SK-N-MC (cell line): ENCODE measurements around the gene RASD1.

Source experiments
- DNase-seq: peaks from one replicate; pipeline ENCODE4 v3.0.0-alpha.2; 2011; ENCODE audit warnings: low read depth, low spot score
- H3K27ac ChIP-seq: fragments of 200-600 bp; sonication (generic); 2 replicates; pipeline ENCODE4 v1.5.1; 2016; ENCODE audit warnings: mixed run types
- H3K36me3 ChIP-seq: fragments of 200-600 bp; sonication (generic); 2 replicates; pipeline ENCODE4 v1.6.1; 2017; ENCODE audit warnings: antibody characterized with exemption, low read length, mixed read lengths; ENCODE audit not compliant: insufficient read depth
- H3K4me3 ChIP-seq: fragments of 200-600 bp; sonication (generic); 2 replicates; pipeline ENCODE4 v1.5.1; 2016
- H3K9ac ChIP-seq: fragments of 200-600 bp; sonication (generic); 2 replicates; pipeline ENCODE4 v1.8.0; 2017; ENCODE audit warnings: mixed run types, mixed read lengths; ENCODE audit not compliant: insufficient read length
- H3K9me3 ChIP-seq: fragments of 200-600 bp; sonication (generic); 2 replicates; pipeline ENCODE4 v1.6.1; 2017; ENCODE audit warnings: low read depth, mild to moderate bottlenecking, antibody characterized with exemption, low read length, moderate library complexity, mixed read lengths
- EZH2 ChIP-seq: fragments of 200-600 bp; sonication (generic); IDR thresholded peaks from one replicate; pipeline ENCODE4 v1.6.1; 2017; ENCODE audit warnings: antibody characterized with exemption
- FOXP2 ChIP-seq: optimal IDR thresholded peaks from 2 replicates; pipeline ENCODE3; 2011; ENCODE audit warnings: mild to moderate bottlenecking, moderate library complexity; ENCODE audit not compliant: insufficient read depth; ENCODE audit errors: extremely low read length, control extremely low read depth
- POLR2AphosphoS5 ChIP-seq: IDR thresholded peaks from 2 replicates; pipeline ENCODE4 v1.6.1; 2012; ENCODE audit warnings: mild to moderate bottlenecking, low read depth, low read length, borderline replicate concordance

RASD1 gene

GRCh38 chr17:17539591-17539990, 43.4 kb upstream of the RASD1 start:
- H3K4me3 ChIP-seq, result no peak overlapping the region
- H3K9me3 ChIP-seq, result no peaks in the 10 kb centered on the region
- TF ChIP-seq EZH2, result no peak
- TF ChIP-seq FOXP2, result no peak
- TF ChIP-seq POLR2AphosphoS5, result no peak
- H3K36me3 ChIP-seq, result no peaks in the 10 kb centered on the region
- DNase-seq, result no peak
- H3K27ac ChIP-seq, result no peak overlapping the region
- H3K9ac ChIP-seq, result no peak overlapping the region

DNA sequence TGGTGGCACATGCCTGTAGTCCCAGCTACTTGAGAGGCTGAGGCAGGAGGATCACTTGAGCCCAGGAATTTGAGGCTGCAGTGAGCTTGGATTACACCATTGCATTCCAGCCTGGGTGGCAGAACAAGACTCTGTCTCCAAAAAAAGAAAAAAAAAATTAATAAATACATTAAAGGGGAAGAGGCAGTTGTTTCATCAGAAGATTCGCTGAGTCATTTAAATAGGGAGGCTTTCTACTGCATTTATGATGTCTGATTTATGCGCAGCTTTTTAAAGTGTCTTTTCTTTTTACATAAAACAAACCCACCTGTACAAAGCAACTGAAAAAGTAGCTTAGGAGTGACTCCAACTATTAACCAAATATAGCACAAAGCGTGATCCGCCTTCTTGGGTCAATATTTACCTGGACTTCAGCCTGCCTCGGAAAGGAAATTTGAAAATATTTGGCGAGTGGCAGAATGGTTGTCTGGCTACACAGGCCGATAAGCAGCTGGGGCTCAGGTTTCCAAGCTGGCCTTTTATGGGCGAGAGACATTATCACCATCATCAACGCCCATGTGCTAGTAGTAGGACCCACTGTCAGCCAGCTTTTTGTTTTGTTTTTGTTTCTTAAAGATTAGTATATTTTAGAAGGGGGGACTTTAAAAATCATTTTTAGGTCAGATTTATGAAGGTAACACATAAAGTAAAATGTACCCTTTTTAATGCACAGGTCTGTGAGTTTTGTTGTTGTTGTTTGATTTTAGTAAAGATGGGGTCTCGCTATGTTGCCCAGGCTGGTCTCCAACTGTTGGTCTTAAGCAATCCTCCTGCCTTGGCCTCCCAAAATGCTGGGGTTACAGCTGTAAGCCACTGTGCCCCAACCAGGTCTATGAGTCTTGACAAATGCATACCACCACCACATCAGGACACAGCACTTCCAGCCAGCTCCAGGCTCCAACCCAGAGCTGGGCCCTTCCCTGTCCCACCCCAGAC, 42.5 kb upstream of the RASD1 start:
- Histone ChIP-seq H3K27ac (peak overlapping the region; percentile 76; the same call in 1 of the 2 replicates), H3K9ac (peak overlapping the region; percentile 55), H3K9me3 (no peaks in the 10 kb centered on the region), H3K36me3 (no peaks in the 10 kb centered on the region), H3K4me3 (no peak overlapping the region)
- TF ChIP-seq POLR2AphosphoS5 (no peak), FOXP2 (no peak), EZH2 (no peak)
- no peak for DNase-seq

GRCh38 chr17:17537311-17538099, 41.3 kb upstream of the RASD1 start:
- H3K4me3 ChIP-seq, result no peak overlapping the region
- no peak overlapping the region for H3K9ac ChIP-seq
- no peak for DNase-seq
- H3K36me3 ChIP-seq, result no peaks in the 10 kb centered on the region
- TF ChIP-seq FOXP2 (no peak), EZH2 (no peak), POLR2AphosphoS5 (no peak)
- H3K9me3 ChIP-seq, result no peaks in the 10 kb centered on the region
- H3K27ac ChIP-seq, result no peak overlapping the region

- no peaks in the 10 kb centered on the region for H3K9me3 ChIP-seq
- no peak overlapping the region for H3K27ac ChIP-seq
- H3K9ac ChIP-seq, result no peak overlapping the region
- no peaks in the 10 kb centered on the region for H3K36me3 ChIP-seq
- no peak for DNase-seq
- no peak overlapping the region for H3K4me3 ChIP-seq
- no peak for TF ChIP-seq EZH2
- TF ChIP-seq POLR2AphosphoS5, result no peak
- no peak for TF ChIP-seq FOXP2
These were observed 40.5 kb upstream of the RASD1 start for GRCh38 chr17:17536702-17537101.

- Histone ChIP-seq H3K9ac (no peak overlapping the region), H3K9me3 (no peaks in the 10 kb centered on the region), H3K36me3 (no peaks in the 10 kb centered on the region), H3K4me3 (no peak overlapping the region), H3K27ac (no peak overlapping the region)
- no peak for TF ChIP-seq FOXP2
- no peak for TF ChIP-seq POLR2AphosphoS5
- no peak for TF ChIP-seq EZH2
- DNase-seq, result no peak
These were observed 39.8 kb upstream of the RASD1 start for GRCh38 chr17:17535957-17536356.

GRCh38 chr17:17533901-17534441, 37.8 kb upstream of the RASD1 start:
- H3K4me3 ChIP-seq, result no peak overlapping the region
- H3K9ac ChIP-seq, result no peak overlapping the region
- no peak for DNase-seq
- TF ChIP-seq POLR2AphosphoS5 (no peak), EZH2 (no peak), FOXP2 (no peak)
- H3K9me3 ChIP-seq, result no peaks in the 10 kb centered on the region
- no peak overlapping the region for H3K27ac ChIP-seq
- no peaks in the 10 kb centered on the region for H3K36me3 ChIP-seq

DNA sequence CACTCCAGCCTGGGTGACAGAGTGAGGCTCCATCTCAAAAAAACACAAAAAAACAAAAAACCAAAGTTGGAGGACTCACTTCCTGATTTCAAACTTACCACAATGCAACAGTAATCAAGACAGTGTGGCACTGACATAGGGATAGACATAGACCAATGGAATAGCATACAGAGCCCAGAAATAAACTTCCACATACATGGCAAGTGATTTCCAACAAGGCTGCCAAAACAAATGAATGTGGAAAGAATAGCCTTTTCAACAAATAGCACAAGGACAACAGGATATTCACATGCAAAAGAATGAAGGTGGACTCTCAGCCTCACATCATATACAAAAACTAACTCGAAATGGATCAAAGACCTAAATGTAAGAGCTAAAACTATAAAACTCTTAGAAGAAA, 36.8 kb upstream of the RASD1 start:
- DNase-seq, result no peak
- no peaks in the 10 kb centered on the region for H3K9me3 ChIP-seq
- H3K36me3 ChIP-seq, result no peaks in the 10 kb centered on the region
- no peak overlapping the region for H3K27ac ChIP-seq
- TF ChIP-seq EZH2 (no peak), POLR2AphosphoS5 (no peak), FOXP2 (no peak)
- H3K4me3 ChIP-seq, result no peak overlapping the region
- H3K9ac ChIP-seq, result no peak overlapping the region

DNA sequence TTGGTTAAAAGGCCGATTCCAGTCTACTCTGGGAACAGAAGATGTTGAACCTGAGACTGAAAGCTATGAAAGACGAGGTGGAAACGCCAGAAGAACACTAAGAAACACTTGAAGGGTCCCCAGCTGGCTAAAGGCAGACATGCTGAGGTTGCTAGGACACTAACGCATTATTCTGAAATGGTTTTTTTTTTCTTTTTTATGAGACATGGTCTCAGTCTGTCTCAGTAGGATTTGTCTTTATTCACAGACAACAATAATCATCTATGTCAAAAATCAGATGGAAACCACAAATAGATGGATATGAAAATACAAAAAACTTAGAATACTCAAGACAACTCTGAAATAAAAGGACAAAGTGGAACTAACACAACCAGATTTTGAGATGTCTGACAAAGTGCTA, 35.0 kb upstream of the RASD1 start:
- DNase-seq, result no peak
- Histone ChIP-seq H3K9ac (no peak overlapping the region), H3K27ac (no peak overlapping the region), H3K4me3 (no peak overlapping the region), H3K9me3 (no peaks in the 10 kb centered on the region), H3K36me3 (no peaks in the 10 kb centered on the region)
- TF ChIP-seq FOXP2 (no peak), POLR2AphosphoS5 (no peak), EZH2 (no peak)
